IPS-15b (cell line): Measurements from ENCODE around the gene FOXS1.

Experiments used
- H3K27me3 ChIP-seq: one replicate; pipeline ENCODE4 v1.6.1; 2013; ENCODE audit warnings: low read length; ENCODE audit not compliant: control insufficient read depth, insufficient read depth
- H3K36me3 ChIP-seq: one replicate; pipeline ENCODE4 v1.6.1; 2013; ENCODE audit warnings: low read length; ENCODE audit not compliant: control insufficient read depth, insufficient read depth
- H3K4me1 ChIP-seq: one replicate; pipeline ENCODE4 v1.6.1; 2013; ENCODE audit warnings: mild to moderate bottlenecking, low read length; ENCODE audit not compliant: control insufficient read depth, insufficient read depth
- H3K4me3 ChIP-seq: one replicate; pipeline ENCODE4 v1.5.1; 2013; ENCODE audit warnings: low read depth, low read length
- H3K9ac ChIP-seq: one replicate; pipeline ENCODE4 v1.6.1; 2013; ENCODE audit warnings: low read depth, mild to moderate bottlenecking, low read length
- H3K9me3 ChIP-seq: one replicate; pipeline ENCODE4 v1.6.1; 2013; ENCODE audit warnings: mild to moderate bottlenecking, low read length; ENCODE audit not compliant: control insufficient read depth, insufficient read depth

The FOXS1 gene

GRCh38 chr20:31869673-31869941 is 24.2 kb upstream of the FOXS1 start:
- Histone ChIP-seq H3K9me3 (no peaks in the 10 kb centered on the region), H3K9ac (peak overlapping the region; percentile 9), H3K27me3 (peaks cover 23% of the 10 kb centered on the region), H3K4me1 (peaks cover 4% of the 10 kb centered on the region), H3K36me3 (no peaks in the 10 kb centered on the region), H3K4me3 (peak overlapping the region; percentile 67)

GRCh38 chr20:31868853-31869672 is 23.7 kb upstream of the FOXS1 start:
- Histone ChIP-seq H3K4me1 (peaks cover 4% of the 10 kb centered on the region), H3K9me3 (no peaks in the 10 kb centered on the region), H3K4me3 (peak overlapping the region; percentile 67), H3K27me3 (peaks cover 23% of the 10 kb centered on the region), H3K36me3 (no peaks in the 10 kb centered on the region), H3K9ac (peak overlapping the region; percentile 9)

- Histone ChIP-seq H3K4me1 (peaks cover 4% of the 10 kb centered on the region), H3K9ac (no peak overlapping the region), H3K27me3 (peaks cover 19% of the 10 kb centered on the region), H3K36me3 (no peaks in the 10 kb centered on the region), H3K9me3 (no peaks in the 10 kb centered on the region), H3K4me3 (no peak overlapping the region)
Observed at GRCh38 chr20:31866221-31866620, 20.8 kb upstream of the FOXS1 start.

GRCh38 chr20:31864521-31865400 is 19.4 kb upstream of the FOXS1 start:
- peaks cover 16% of the 10 kb centered on the region for H3K27me3 ChIP-seq
- H3K9ac ChIP-seq, result no peak overlapping the region
- no peak overlapping the region for H3K4me3 ChIP-seq
- H3K36me3 ChIP-seq, result no peaks in the 10 kb centered on the region
- H3K9me3 ChIP-seq, result no peaks in the 10 kb centered on the region
- peaks cover 5% of the 10 kb centered on the region for H3K4me1 ChIP-seq

GRCh38 chr20:31863296-31864085 is 18.1 kb upstream of the FOXS1 start:
- H3K27me3 ChIP-seq, result peaks cover 5% of the 10 kb centered on the region
- H3K36me3 ChIP-seq, result no peaks in the 10 kb centered on the region
- no peak overlapping the region for H3K4me3 ChIP-seq
- no peak overlapping the region for H3K9ac ChIP-seq
- H3K9me3 ChIP-seq, result no peaks in the 10 kb centered on the region
- H3K4me1 ChIP-seq, result peaks cover 5% of the 10 kb centered on the region

GRCh38 chr20:31862506-31862905 is 17.1 kb upstream of the FOXS1 start:
- no peaks in the 10 kb centered on the region for H3K36me3 ChIP-seq
- peaks cover 9% of the 10 kb centered on the region for H3K27me3 ChIP-seq
- no peaks in the 10 kb centered on the region for H3K9me3 ChIP-seq
- H3K4me3 ChIP-seq, result peak overlapping the region; percentile 86
- H3K9ac ChIP-seq, result no peak overlapping the region
- peaks cover 5% of the 10 kb centered on the region for H3K4me1 ChIP-seq

GRCh38 chr20:31862157-31862470 is 16.7 kb upstream of the FOXS1 start:
- Histone ChIP-seq H3K27me3 (peaks cover 12% of the 10 kb centered on the region), H3K9me3 (no peaks in the 10 kb centered on the region), H3K9ac (no peak overlapping the region), H3K4me3 (peak overlapping the region; percentile 86), H3K4me1 (peaks cover 5% of the 10 kb centered on the region), H3K36me3 (no peaks in the 10 kb centered on the region)

GRCh38 chr20:31861385-31862156 is 16.2 kb upstream of the FOXS1 start:
- Histone ChIP-seq H3K4me3 (peak overlapping the region; percentile 86), H3K4me1 (peaks cover 8% of the 10 kb centered on the region), H3K9me3 (no peaks in the 10 kb centered on the region), H3K36me3 (no peaks in the 10 kb centered on the region), H3K9ac (no peak overlapping the region), H3K27me3 (peaks cover 12% of the 10 kb centered on the region)

- Histone ChIP-seq H3K36me3 (no peaks in the 10 kb centered on the region), H3K27me3 (peaks cover 12% of the 10 kb centered on the region), H3K9me3 (no peaks in the 10 kb centered on the region), H3K4me3 (peak overlapping the region; percentile 79), H3K4me1 (peaks cover 13% of the 10 kb centered on the region), H3K9ac (no peak overlapping the region)
Observed at GRCh38 chr20:31861135-31861384, 15.7 kb upstream of the FOXS1 start.

GRCh38 chr20:31860390-31861134 is 15.2 kb upstream of the FOXS1 start:
- Histone ChIP-seq H3K36me3 (no peaks in the 10 kb centered on the region), H3K9me3 (no peaks in the 10 kb centered on the region), H3K9ac (no peak overlapping the region), H3K4me3 (peak overlapping the region; percentile 79), H3K27me3 (peaks cover 12% of the 10 kb centered on the region), H3K4me1 (peaks cover 13% of the 10 kb centered on the region)

- H3K9ac ChIP-seq, result no peak overlapping the region
- no peaks in the 10 kb centered on the region for H3K9me3 ChIP-seq
- peaks cover 13% of the 10 kb centered on the region for H3K4me1 ChIP-seq
- H3K27me3 ChIP-seq, result peaks cover 12% of the 10 kb centered on the region
- no peaks in the 10 kb centered on the region for H3K36me3 ChIP-seq
- peak overlapping the region; percentile 79 for H3K4me3 ChIP-seq
Observed at GRCh38 chr20:31859998-31860380, 14.6 kb upstream of the FOXS1 start.
